Measurements from ENCODE around the gene THSD4.

Gene THSD4

GRCh38 chr15:71542836-71543235 lies 427.6 kb downstream of the THSD4 start:
- H3K27me3 ChIP-seq (ENCODE audit: control insufficient read depth, insufficient read depth, low read length), result no peaks in the 10 kb centered on the region
- no peaks in the 10 kb centered on the region for H3K9me3 ChIP-seq (ENCODE audit: control insufficient read depth, low read depth, low read length)
- no peak overlapping the region for H3K27ac ChIP-seq (ENCODE audit: low read length)
- H3K36me3 ChIP-seq (ENCODE audit: control insufficient read depth, low read depth, low read length), result no peaks in the 10 kb centered on the region
- no peak overlapping the region for H3K9ac ChIP-seq (ENCODE audit: low read length)
- no peaks in the 10 kb centered on the region for H3K4me1 ChIP-seq (ENCODE audit: control insufficient read depth, low read depth, low read length)
- H3K4me3 ChIP-seq (ENCODE audit: low read length), result no peak overlapping the region

- Histone ChIP-seq H3K27ac (ENCODE audit: low read length) (no peak overlapping the region), H3K4me1 (ENCODE audit: control insufficient read depth, low read depth, low read length) (no peaks in the 10 kb centered on the region), H3K9ac (ENCODE audit: low read length) (no peak overlapping the region), H3K36me3 (ENCODE audit: control insufficient read depth, low read depth, low read length) (no peaks in the 10 kb centered on the region), H3K9me3 (ENCODE audit: control insufficient read depth, low read depth, low read length) (no peaks in the 10 kb centered on the region), H3K27me3 (ENCODE audit: control insufficient read depth, insufficient read depth, low read length) (no peaks in the 10 kb centered on the region), H3K4me3 (ENCODE audit: low read length) (no peak overlapping the region)
These were observed 428.1 kb downstream of the THSD4 start for GRCh38 chr15:71543413-71543812.

GRCh38 chr15:71545223-71545760 lies 430.0 kb downstream of the THSD4 start:
- no peak overlapping the region for H3K9ac ChIP-seq (ENCODE audit: low read length)
- H3K4me3 ChIP-seq (ENCODE audit: low read length), result no peak overlapping the region
- H3K36me3 ChIP-seq (ENCODE audit: control insufficient read depth, low read depth, low read length), result no peaks in the 10 kb centered on the region
- H3K9me3 ChIP-seq (ENCODE audit: control insufficient read depth, low read depth, low read length), result no peaks in the 10 kb centered on the region
- no peaks in the 10 kb centered on the region for H3K4me1 ChIP-seq (ENCODE audit: control insufficient read depth, low read depth, low read length)
- H3K27ac ChIP-seq (ENCODE audit: low read length), result no peak overlapping the region
- no peaks in the 10 kb centered on the region for H3K27me3 ChIP-seq (ENCODE audit: control insufficient read depth, insufficient read depth, low read length)

GRCh38 chr15:71545923-71546322 lies 430.7 kb downstream of the THSD4 start:
- Histone ChIP-seq H3K36me3 (ENCODE audit: control insufficient read depth, low read depth, low read length) (no peaks in the 10 kb centered on the region), H3K27me3 (ENCODE audit: control insufficient read depth, insufficient read depth, low read length) (no peaks in the 10 kb centered on the region), H3K9ac (ENCODE audit: low read length) (no peak overlapping the region)

GRCh38 chr15:71547011-71547410 lies 431.7 kb downstream of the THSD4 start:
- no peaks in the 10 kb centered on the region for H3K9me3 ChIP-seq (ENCODE audit: control insufficient read depth, low read depth, low read length)
- no peak overlapping the region for H3K9ac ChIP-seq (ENCODE audit: low read length)
- no peaks in the 10 kb centered on the region for H3K4me1 ChIP-seq (ENCODE audit: control insufficient read depth, low read depth, low read length)
- H3K27me3 ChIP-seq (ENCODE audit: control insufficient read depth, insufficient read depth, low read length), result no peaks in the 10 kb centered on the region
- no peaks in the 10 kb centered on the region for H3K36me3 ChIP-seq (ENCODE audit: control insufficient read depth, low read depth, low read length)
- H3K27ac ChIP-seq (ENCODE audit: low read length), result no peak overlapping the region
- H3K4me3 ChIP-seq (ENCODE audit: low read length), result no peak overlapping the region

More at GRCh38 chr15:71545923-71546322, 430.7 kb downstream of the THSD4 start:
- no peak overlapping the region for H3K27ac ChIP-seq (ENCODE audit: low read length)
- H3K9me3 ChIP-seq (ENCODE audit: control insufficient read depth, low read depth, low read length), result no peaks in the 10 kb centered on the region
- H3K4me3 ChIP-seq (ENCODE audit: low read length), result no peak overlapping the region
- no peaks in the 10 kb centered on the region for H3K4me1 ChIP-seq (ENCODE audit: control insufficient read depth, low read depth, low read length)

- Histone ChIP-seq H3K4me3 (ENCODE audit: low read length) (no peak overlapping the region), H3K9ac (ENCODE audit: low read length) (no peak overlapping the region), H3K36me3 (ENCODE audit: control insufficient read depth, low read depth, low read length) (no peaks in the 10 kb centered on the region), H3K27me3 (ENCODE audit: control insufficient read depth, insufficient read depth, low read length) (no peaks in the 10 kb centered on the region), H3K4me1 (ENCODE audit: control insufficient read depth, low read depth, low read length) (no peaks in the 10 kb centered on the region), H3K9me3 (ENCODE audit: control insufficient read depth, low read depth, low read length) (no peaks in the 10 kb centered on the region), H3K27ac (ENCODE audit: low read length) (no peak overlapping the region)
These were observed 433.1 kb downstream of the THSD4 start for GRCh38 chr15:71548401-71548807.

GRCh38 chr15:71549091-71549490 lies 433.8 kb downstream of the THSD4 start:
- Histone ChIP-seq H3K27me3 (ENCODE audit: control insufficient read depth, insufficient read depth, low read length) (no peaks in the 10 kb centered on the region), H3K4me3 (ENCODE audit: low read length) (no peak overlapping the region), H3K36me3 (ENCODE audit: control insufficient read depth, low read depth, low read length) (no peaks in the 10 kb centered on the region), H3K4me1 (ENCODE audit: control insufficient read depth, low read depth, low read length) (no peaks in the 10 kb centered on the region), H3K9me3 (ENCODE audit: control insufficient read depth, low read depth, low read length) (no peaks in the 10 kb centered on the region), H3K9ac (ENCODE audit: low read length) (no peak overlapping the region), H3K27ac (ENCODE audit: low read length) (no peak overlapping the region)

- Histone ChIP-seq H3K9ac (ENCODE audit: low read length) (no peak overlapping the region), H3K4me1 (ENCODE audit: control insufficient read depth, low read depth, low read length) (no peaks in the 10 kb centered on the region), H3K4me3 (ENCODE audit: low read length) (no peak overlapping the region), H3K27ac (ENCODE audit: low read length) (no peak overlapping the region), H3K27me3 (ENCODE audit: control insufficient read depth, insufficient read depth, low read length) (no peaks in the 10 kb centered on the region), H3K9me3 (ENCODE audit: control insufficient read depth, low read depth, low read length) (no peaks in the 10 kb centered on the region), H3K36me3 (ENCODE audit: control insufficient read depth, low read depth, low read length) (no peaks in the 10 kb centered on the region)
These were observed 434.4 kb downstream of the THSD4 start for GRCh38 chr15:71549697-71550096.

GRCh38 chr15:71551566-71551965 lies 436.3 kb downstream of the THSD4 start:
- no peak overlapping the region for H3K27ac ChIP-seq (ENCODE audit: low read length)

GRCh38 chr15:71559098-71559497 lies 443.8 kb downstream of the THSD4 start:
- H3K9ac ChIP-seq (ENCODE audit: low read length), result no peak overlapping the region
- no peaks in the 10 kb centered on the region for H3K9me3 ChIP-seq (ENCODE audit: control insufficient read depth, low read depth, low read length)
- no peaks in the 10 kb centered on the region for H3K36me3 ChIP-seq (ENCODE audit: control insufficient read depth, low read depth, low read length)
- no peak overlapping the region for H3K27ac ChIP-seq (ENCODE audit: low read length)
- H3K27me3 ChIP-seq (ENCODE audit: control insufficient read depth, insufficient read depth, low read length), result no peaks in the 10 kb centered on the region
- H3K4me1 ChIP-seq (ENCODE audit: control insufficient read depth, low read depth, low read length), result no peaks in the 10 kb centered on the region
- H3K4me3 ChIP-seq (ENCODE audit: low read length), result no peak overlapping the region

More at GRCh38 chr15:71551566-71551965, 436.3 kb downstream of the THSD4 start:
- Histone ChIP-seq H3K27me3 (ENCODE audit: control insufficient read depth, insufficient read depth, low read length) (no peaks in the 10 kb centered on the region), H3K4me3 (ENCODE audit: low read length) (no peak overlapping the region), H3K9me3 (ENCODE audit: control insufficient read depth, low read depth, low read length) (no peaks in the 10 kb centered on the region), H3K36me3 (ENCODE audit: control insufficient read depth, low read depth, low read length) (no peaks in the 10 kb centered on the region), H3K4me1 (ENCODE audit: control insufficient read depth, low read depth, low read length) (no peaks in the 10 kb centered on the region), H3K9ac (ENCODE audit: low read length) (no peak overlapping the region)

GRCh38 chr15:71559616-71560015 lies 444.3 kb downstream of the THSD4 start:
- H3K27me3 ChIP-seq (ENCODE audit: control insufficient read depth, insufficient read depth, low read length), result no peaks in the 10 kb centered on the region
- no peak overlapping the region for H3K27ac ChIP-seq (ENCODE audit: low read length)
- no peaks in the 10 kb centered on the region for H3K4me1 ChIP-seq (ENCODE audit: control insufficient read depth, low read depth, low read length)
- H3K9me3 ChIP-seq (ENCODE audit: control insufficient read depth, low read depth, low read length), result no peaks in the 10 kb centered on the region
- H3K9ac ChIP-seq (ENCODE audit: low read length), result no peak overlapping the region
- H3K36me3 ChIP-seq (ENCODE audit: control insufficient read depth, low read depth, low read length), result no peaks in the 10 kb centered on the region
- H3K4me3 ChIP-seq (ENCODE audit: low read length), result no peak overlapping the region

GRCh38 chr15:71562251-71562650 lies 447.0 kb downstream of the THSD4 start:
- no peaks in the 10 kb centered on the region for H3K27me3 ChIP-seq (ENCODE audit: control insufficient read depth, insufficient read depth, low read length)
- no peaks in the 10 kb centered on the region for H3K36me3 ChIP-seq (ENCODE audit: control insufficient read depth, low read depth, low read length)
- no peak overlapping the region for H3K9ac ChIP-seq (ENCODE audit: low read length)
- no peaks in the 10 kb centered on the region for H3K4me1 ChIP-seq (ENCODE audit: control insufficient read depth, low read depth, low read length)
- no peak overlapping the region for H3K27ac ChIP-seq (ENCODE audit: low read length)
- H3K4me3 ChIP-seq (ENCODE audit: low read length), result no peak overlapping the region
- H3K9me3 ChIP-seq (ENCODE audit: control insufficient read depth, low read depth, low read length), result no peaks in the 10 kb centered on the region
